PFSK-1 (cell line): ENCODE results near the gene TMEM174.

ENCODE experiments used
- POLR2AphosphoS5 ChIP-seq: IDR thresholded peaks from 2 replicates; pipeline ENCODE4 v1.6.1; 2012; ENCODE audit warnings: low read depth, mild to moderate bottlenecking, control low read depth, low read length, moderate library complexity
- SIN3A ChIP-seq: IDR thresholded peaks from 2 replicates; pipeline ENCODE4 v1.6.1; 2012; ENCODE audit warnings: mild to moderate bottlenecking, low read length, moderate library complexity, borderline replicate concordance; ENCODE audit not compliant: insufficient read depth
- TAF1 ChIP-seq: IDR thresholded peaks from 2 replicates; pipeline ENCODE4 v1.6.1; 2012; ENCODE audit warnings: low read length, control low read depth, borderline replicate concordance; ENCODE audit not compliant: insufficient read depth

GRCh38 chr5:73154208-73155006, 18.6 kb upstream of the TMEM174 start:
- TF ChIP-seq TAF1 (no peak), SIN3A (no peak), POLR2AphosphoS5 (no peak)
